HepG2 (cell line): ENCODE measurements around the gene TLR9.

Source experiments
- KAT2B ChIP-seq: fragments of 150-350 bp; IDR thresholded peaks from 2 replicates; pipeline ENCODE4 v1.6.1; 2014; ENCODE audit warnings: low read depth, low read length, borderline replicate concordance
- NR2C2 ChIP-seq: sonication (generic); formaldehyde crosslinking; IDR thresholded peaks from 2 replicates; pipeline ENCODE4 v1.4.0; 2020; ENCODE audit warnings: missing genetic modification reagents, mild to moderate bottlenecking, moderate library complexity, borderline replicate concordance
- ZC3H13 ChIP-seq: sonication (generic); formaldehyde crosslinking; IDR thresholded peaks from 2 replicates; pipeline ENCODE4 v1.8.1; 2023; ENCODE audit warnings: mild to moderate bottlenecking, missing genetic modification reagents, moderate library complexity
- ZNF790 ChIP-seq: sonication (generic); formaldehyde crosslinking; IDR thresholded peaks from 2 replicates; pipeline ENCODE4 v1.8.0; 2022; ENCODE audit warnings: missing genetic modification reagents, mild to moderate bottlenecking, borderline replicate concordance
- TF ChIP-seq, protein P1 (sequence below), 2 experiments: fragments of 450-650 bp in 1 of 2; sonication (generic) in 1 of 2; formaldehyde crosslinking; IDR thresholded peaks; 2 replicates each; pipeline versions ENCODE4 v1.5.0 to v1.8.0; 2020 to 2022; ENCODE audit warnings: mild to moderate bottlenecking in 1 of 2, missing genetic modification reagents in 1 of 2
- TF ChIP-seq, protein P2 (sequence below): sonication (generic); formaldehyde crosslinking; IDR thresholded peaks from 2 replicates; pipeline ENCODE4 v1.4.0; 2020; ENCODE audit warnings: mild to moderate bottlenecking, missing genetic modification reagents
- TF ChIP-seq, protein P3 (sequence below), 2 experiments: IDR thresholded peaks; 2 replicates each; pipeline ENCODE4 v1.6.1; 2011 to 2012; ENCODE audit warnings: low read length in 2 of 2, borderline replicate concordance in 1 of 2, low read depth in 1 of 2, mild to moderate bottlenecking in 1 of 2, moderate library complexity in 1 of 2
- TF ChIP-seq, protein P4 (sequence below), 2 experiments: fragments of 450-650 bp in 1 of 2; sonication (generic) in 1 of 2; formaldehyde crosslinking in 1 of 2; IDR thresholded peaks; 2 replicates each; pipeline versions ENCODE4 v1.6.1 to v1.8.0; 2016 to 2022; ENCODE audit warnings: antibody characterized with exemption in 1 of 2, mild to moderate bottlenecking in 1 of 2, missing genetic modification reagents in 1 of 2

DNA sequence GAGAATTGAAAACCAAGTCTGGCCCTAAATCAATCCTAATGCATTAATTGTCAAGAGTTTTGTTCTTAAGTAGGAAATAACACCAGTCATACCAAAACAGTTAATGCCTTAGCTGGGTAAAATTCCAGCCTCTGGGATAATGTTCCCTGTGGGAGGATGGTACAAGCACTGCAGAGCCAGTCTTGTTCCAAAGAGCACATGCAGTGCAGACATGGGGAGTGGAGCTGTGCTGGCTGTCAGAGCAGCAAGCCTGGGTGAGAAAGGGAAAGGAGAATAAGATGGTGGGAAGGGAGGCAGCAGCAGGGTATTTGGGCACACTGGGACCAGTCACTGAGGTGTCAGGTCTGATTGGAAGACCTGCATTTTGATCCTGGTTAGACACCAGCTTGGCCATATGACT is 15.4 kb downstream of the TLR9 start:
- TF ChIP-seq KAT2B (no peak), NR2C2 (CRISPR knock-in tag) (no peak), ZC3H13 (CRISPR knock-in tag) (no peak), ZNF790 (CRISPR knock-in tag) (no peak)
- TF ChIP-seq, protein P1, sequence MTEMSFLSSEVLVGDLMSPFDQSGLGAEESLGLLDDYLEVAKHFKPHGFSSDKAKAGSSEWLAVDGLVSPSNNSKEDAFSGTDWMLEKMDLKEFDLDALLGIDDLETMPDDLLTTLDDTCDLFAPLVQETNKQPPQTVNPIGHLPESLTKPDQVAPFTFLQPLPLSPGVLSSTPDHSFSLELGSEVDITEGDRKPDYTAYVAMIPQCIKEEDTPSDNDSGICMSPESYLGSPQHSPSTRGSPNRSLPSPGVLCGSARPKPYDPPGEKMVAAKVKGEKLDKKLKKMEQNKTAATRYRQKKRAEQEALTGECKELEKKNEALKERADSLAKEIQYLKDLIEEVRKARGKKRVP (CRISPR knock-in tag; IDR thresholded peaks at IDR 0.05), result no peak
- TF ChIP-seq, protein P2, sequence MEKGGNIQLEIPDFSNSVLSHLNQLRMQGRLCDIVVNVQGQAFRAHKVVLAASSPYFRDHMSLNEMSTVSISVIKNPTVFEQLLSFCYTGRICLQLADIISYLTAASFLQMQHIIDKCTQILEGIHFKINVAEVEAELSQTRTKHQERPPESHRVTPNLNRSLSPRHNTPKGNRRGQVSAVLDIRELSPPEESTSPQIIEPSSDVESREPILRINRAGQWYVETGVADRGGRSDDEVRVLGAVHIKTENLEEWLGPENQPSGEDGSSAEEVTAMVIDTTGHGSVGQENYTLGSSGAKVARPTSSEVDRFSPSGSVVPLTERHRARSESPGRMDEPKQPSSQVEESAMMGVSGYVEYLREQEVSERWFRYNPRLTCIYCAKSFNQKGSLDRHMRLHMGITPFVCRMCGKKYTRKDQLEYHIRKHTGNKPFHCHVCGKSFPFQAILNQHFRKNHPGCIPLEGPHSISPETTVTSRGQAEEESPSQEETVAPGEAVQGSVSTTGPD, result no peak
- TF ChIP-seq, protein P3, sequence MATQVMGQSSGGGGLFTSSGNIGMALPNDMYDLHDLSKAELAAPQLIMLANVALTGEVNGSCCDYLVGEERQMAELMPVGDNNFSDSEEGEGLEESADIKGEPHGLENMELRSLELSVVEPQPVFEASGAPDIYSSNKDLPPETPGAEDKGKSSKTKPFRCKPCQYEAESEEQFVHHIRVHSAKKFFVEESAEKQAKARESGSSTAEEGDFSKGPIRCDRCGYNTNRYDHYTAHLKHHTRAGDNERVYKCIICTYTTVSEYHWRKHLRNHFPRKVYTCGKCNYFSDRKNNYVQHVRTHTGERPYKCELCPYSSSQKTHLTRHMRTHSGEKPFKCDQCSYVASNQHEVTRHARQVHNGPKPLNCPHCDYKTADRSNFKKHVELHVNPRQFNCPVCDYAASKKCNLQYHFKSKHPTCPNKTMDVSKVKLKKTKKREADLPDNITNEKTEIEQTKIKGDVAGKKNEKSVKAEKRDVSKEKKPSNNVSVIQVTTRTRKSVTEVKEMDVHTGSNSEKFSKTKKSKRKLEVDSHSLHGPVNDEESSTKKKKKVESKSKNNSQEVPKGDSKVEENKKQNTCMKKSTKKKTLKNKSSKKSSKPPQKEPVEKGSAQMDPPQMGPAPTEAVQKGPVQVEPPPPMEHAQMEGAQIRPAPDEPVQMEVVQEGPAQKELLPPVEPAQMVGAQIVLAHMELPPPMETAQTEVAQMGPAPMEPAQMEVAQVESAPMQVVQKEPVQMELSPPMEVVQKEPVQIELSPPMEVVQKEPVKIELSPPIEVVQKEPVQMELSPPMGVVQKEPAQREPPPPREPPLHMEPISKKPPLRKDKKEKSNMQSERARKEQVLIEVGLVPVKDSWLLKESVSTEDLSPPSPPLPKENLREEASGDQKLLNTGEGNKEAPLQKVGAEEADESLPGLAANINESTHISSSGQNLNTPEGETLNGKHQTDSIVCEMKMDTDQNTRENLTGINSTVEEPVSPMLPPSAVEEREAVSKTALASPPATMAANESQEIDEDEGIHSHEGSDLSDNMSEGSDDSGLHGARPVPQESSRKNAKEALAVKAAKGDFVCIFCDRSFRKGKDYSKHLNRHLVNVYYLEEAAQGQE (IDR thresholded peaks at IDR 0.05; ENCODE audit: borderline replicate concordance in 1 of 2, low read depth in 1 of 2, low read length in 2 of 2), result no peak
- TF ChIP-seq, protein P4, sequence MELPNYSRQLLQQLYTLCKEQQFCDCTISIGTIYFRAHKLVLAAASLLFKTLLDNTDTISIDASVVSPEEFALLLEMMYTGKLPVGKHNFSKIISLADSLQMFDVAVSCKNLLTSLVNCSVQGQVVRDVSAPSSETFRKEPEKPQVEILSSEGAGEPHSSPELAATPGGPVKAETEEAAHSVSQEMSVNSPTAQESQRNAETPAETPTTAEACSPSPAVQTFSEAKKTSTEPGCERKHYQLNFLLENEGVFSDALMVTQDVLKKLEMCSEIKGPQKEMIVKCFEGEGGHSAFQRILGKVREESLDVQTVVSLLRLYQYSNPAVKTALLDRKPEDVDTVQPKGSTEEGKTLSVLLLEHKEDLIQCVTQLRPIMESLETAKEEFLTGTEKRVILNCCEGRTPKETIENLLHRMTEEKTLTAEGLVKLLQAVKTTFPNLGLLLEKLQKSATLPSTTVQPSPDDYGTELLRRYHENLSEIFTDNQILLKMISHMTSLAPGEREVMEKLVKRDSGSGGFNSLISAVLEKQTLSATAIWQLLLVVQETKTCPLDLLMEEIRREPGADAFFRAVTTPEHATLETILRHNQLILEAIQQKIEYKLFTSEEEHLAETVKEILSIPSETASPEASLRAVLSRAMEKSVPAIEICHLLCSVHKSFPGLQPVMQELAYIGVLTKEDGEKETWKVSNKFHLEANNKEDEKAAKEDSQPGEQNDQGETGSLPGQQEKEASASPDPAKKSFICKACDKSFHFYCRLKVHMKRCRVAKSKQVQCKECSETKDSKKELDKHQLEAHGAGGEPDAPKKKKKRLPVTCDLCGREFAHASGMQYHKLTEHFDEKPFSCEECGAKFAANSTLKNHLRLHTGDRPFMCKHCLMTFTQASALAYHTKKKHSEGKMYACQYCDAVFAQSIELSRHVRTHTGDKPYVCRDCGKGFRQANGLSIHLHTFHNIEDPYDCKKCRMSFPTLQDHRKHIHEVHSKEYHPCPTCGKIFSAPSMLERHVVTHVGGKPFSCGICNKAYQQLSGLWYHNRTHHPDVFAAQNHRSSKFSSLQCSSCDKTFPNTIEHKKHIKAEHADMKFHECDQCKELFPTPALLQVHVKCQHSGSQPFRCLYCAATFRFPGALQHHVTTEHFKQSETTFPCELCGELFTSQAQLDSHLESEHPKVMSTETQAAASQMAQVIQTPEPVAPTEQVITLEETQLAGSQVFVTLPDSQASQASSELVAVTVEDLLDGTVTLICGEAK (IDR thresholded peaks at IDR 0.05), result no peak
- TF ChIP-seq, protein P4 (CRISPR knock-in tag; IDR thresholded peaks at IDR 0.05), result no peak
